ENCODE results near the gene PLEKHA8. TPM values are rescaled to one million over a fixed set of nuclear protein-coding genes. Genes with fewer than 3 reads are reported as not detected.

Gene PLEKHA8
- total RNA-seq, 1 donor: 13.8 TPM

GRCh38 chr7:30171766-30172447 is 143.7 kb downstream of the PLEKHA8 start:
- Histone ChIP-seq H3K27ac (ENCODE audit: low read depth, low read length) (peak overlapping the region; percentile 79), H2AFZ (ENCODE audit: low read length) (no peak overlapping the region), H3K27me3 (ENCODE audit: insufficient read depth, low read length) (no peaks in the 10 kb centered on the region), H3K36me3 (ENCODE audit: insufficient read depth, low read length) (no peaks in the 10 kb centered on the region), H3K4me2 (ENCODE audit: insufficient read depth, low read length) (no peak overlapping the region), H3K4me1 (ENCODE audit: insufficient read depth, low read length) (peaks cover 48% of the 10 kb centered on the region), H3K79me2 (ENCODE audit: insufficient read depth, low read length) (no peaks in the 10 kb centered on the region), H3K4me3 (ENCODE audit: insufficient read depth, low read length) (no peak overlapping the region), H3K9me3 (ENCODE audit: low read depth, low read length) (no peaks in the 10 kb centered on the region), H4K20me1 (ENCODE audit: insufficient read depth, low read length) (no peaks in the 10 kb centered on the region)
- no peak for DNase-seq (ENCODE audit: insufficient read length, low spot score, missing footprints)
- no peak for TF ChIP-seq CTCF (IDR thresholded peaks at IDR 0.05; ENCODE audit: extremely low read depth, low read depth, low read length)

GRCh38 chr7:30172451-30172850 is 144.2 kb downstream of the PLEKHA8 start:
- peak overlapping the region; percentile 52 for H3K4me2 ChIP-seq (ENCODE audit: insufficient read depth, low read length)
- no peak overlapping the region for H2AFZ ChIP-seq (ENCODE audit: low read length)
- H3K27me3 ChIP-seq (ENCODE audit: insufficient read depth, low read length): no peaks in the 10 kb centered on the region
- peak overlapping the region; percentile 79 for H3K27ac ChIP-seq (ENCODE audit: low read depth, low read length)
- DNase-seq (ENCODE audit: insufficient read length, low spot score, missing footprints): no peak
- H3K4me3 ChIP-seq (ENCODE audit: insufficient read depth, low read length): no peak overlapping the region
- no peaks in the 10 kb centered on the region for H3K36me3 ChIP-seq (ENCODE audit: insufficient read depth, low read length)
- no peaks in the 10 kb centered on the region for H4K20me1 ChIP-seq (ENCODE audit: insufficient read depth, low read length)
- no peaks in the 10 kb centered on the region for H3K79me2 ChIP-seq (ENCODE audit: insufficient read depth, low read length)
- no peaks in the 10 kb centered on the region for H3K9me3 ChIP-seq (ENCODE audit: low read depth, low read length)
- H3K4me1 ChIP-seq (ENCODE audit: insufficient read depth, low read length): peaks cover 48% of the 10 kb centered on the region
- TF ChIP-seq CTCF (IDR thresholded peaks at IDR 0.05; ENCODE audit: extremely low read depth, low read depth, low read length): no peak

GRCh38 chr7:30173058-30173897 is 145.1 kb downstream of the PLEKHA8 start:
- H2AFZ ChIP-seq (ENCODE audit: low read length): peak overlapping the region; percentile 83
- H3K4me1 ChIP-seq (ENCODE audit: insufficient read depth, low read length): peaks cover 48% of the 10 kb centered on the region
- no peaks in the 10 kb centered on the region for H3K27me3 ChIP-seq (ENCODE audit: insufficient read depth, low read length)
- peak; percentile 53 for TF ChIP-seq CTCF (IDR thresholded peaks at IDR 0.05; ENCODE audit: extremely low read depth, low read depth, low read length)
- no peaks in the 10 kb centered on the region for H3K9me3 ChIP-seq (ENCODE audit: low read depth, low read length)
- H3K27ac ChIP-seq (ENCODE audit: low read depth, low read length): peak overlapping the region; percentile 79
- peak overlapping the region; percentile 52 for H3K4me2 ChIP-seq (ENCODE audit: insufficient read depth, low read length)
- H3K79me2 ChIP-seq (ENCODE audit: insufficient read depth, low read length): no peaks in the 10 kb centered on the region
- H3K4me3 ChIP-seq (ENCODE audit: insufficient read depth, low read length): peak overlapping the region; percentile 24
- H3K36me3 ChIP-seq (ENCODE audit: insufficient read depth, low read length): no peaks in the 10 kb centered on the region
- DNase-seq (ENCODE audit: insufficient read length, low spot score, missing footprints): peak; percentile 88
- no peaks in the 10 kb centered on the region for H4K20me1 ChIP-seq (ENCODE audit: insufficient read depth, low read length)

- H3K4me1 ChIP-seq (ENCODE audit: insufficient read depth, low read length): peaks cover 31% of the 10 kb centered on the region
- H3K9me3 ChIP-seq (ENCODE audit: low read depth, low read length): no peaks in the 10 kb centered on the region
- TF ChIP-seq CTCF (IDR thresholded peaks at IDR 0.05; ENCODE audit: extremely low read depth, low read depth, low read length): no peak
- no peak overlapping the region for H3K4me2 ChIP-seq (ENCODE audit: insufficient read depth, low read length)
- no peak overlapping the region for H3K4me3 ChIP-seq (ENCODE audit: insufficient read depth, low read length)
- no peaks in the 10 kb centered on the region for H3K79me2 ChIP-seq (ENCODE audit: insufficient read depth, low read length)
- no peaks in the 10 kb centered on the region for H3K27me3 ChIP-seq (ENCODE audit: insufficient read depth, low read length)
- H2AFZ ChIP-seq (ENCODE audit: low read length): no peak overlapping the region
- no peak for DNase-seq (ENCODE audit: insufficient read length, low spot score, missing footprints)
- H4K20me1 ChIP-seq (ENCODE audit: insufficient read depth, low read length): no peaks in the 10 kb centered on the region
- no peaks in the 10 kb centered on the region for H3K36me3 ChIP-seq (ENCODE audit: insufficient read depth, low read length)
- H3K27ac ChIP-seq (ENCODE audit: low read depth, low read length): no peak overlapping the region
Measured at GRCh38 chr7:30175180-30175579, 147.0 kb downstream of the PLEKHA8 start.

All from osteoblast (primary cell).